SK-N-DZ (cell line): ENCODE results near the gene TEX22.

Source experiments
- DNase-seq: peaks from one replicate; pipeline ENCODE4 v3.0.0-alpha.2; 2015; ENCODE audit warnings: low spot score

Gene TEX22

GRCh38 chr14:105398726-105399465 lies 558 bp downstream of the TEX22 start:
- DNase-seq, result peak; percentile 62

- DNase-seq, result no peak
Measured at GRCh38 chr14:105399466-105399775, 1.1 kb downstream of the TEX22 start.

DNA sequence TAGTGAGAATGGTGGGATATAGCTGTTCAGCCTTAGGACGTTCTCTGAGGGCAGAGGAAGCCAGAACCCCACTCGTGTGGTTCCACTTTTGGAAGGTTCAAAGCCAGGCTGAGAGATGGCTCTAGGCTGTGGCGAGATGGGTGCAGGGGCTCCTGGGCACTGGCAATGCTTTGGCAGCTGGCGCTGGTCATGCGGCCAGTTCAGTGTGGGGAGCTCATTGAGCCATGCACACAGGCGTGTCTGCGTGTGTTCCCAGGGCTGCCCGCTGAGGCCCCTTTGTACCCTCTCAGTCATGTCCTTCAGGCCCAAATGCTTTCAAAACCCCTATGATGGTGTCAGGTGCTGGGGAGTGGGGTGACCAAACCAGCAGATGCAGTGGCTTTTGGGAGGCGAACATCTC lies 1.7 kb downstream of the TEX22 start:
- DNase-seq, result no peak

DNA sequence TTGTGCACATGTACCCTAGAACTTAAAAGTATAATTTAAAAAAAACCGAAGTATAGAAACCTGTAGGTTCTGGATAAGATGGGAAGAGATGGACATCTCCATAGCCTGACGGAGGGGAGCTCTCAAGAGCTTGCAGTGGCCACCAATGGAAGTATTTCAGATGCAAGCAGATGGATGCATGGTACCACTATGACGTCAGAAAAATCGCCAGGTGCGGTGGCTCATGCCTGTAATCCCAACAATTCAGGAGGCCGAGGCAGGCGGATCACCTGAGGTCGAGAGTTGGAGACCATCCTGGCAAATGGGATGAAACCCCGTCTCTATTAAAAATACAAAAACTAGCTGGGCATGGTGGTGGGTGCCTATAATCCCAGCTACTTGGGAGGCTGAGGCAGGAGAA lies 3.4 kb downstream of the TEX22 start:
- no peak for DNase-seq

GRCh38 chr14:105408592-105408991 lies 10.3 kb downstream of the TEX22 start:
- DNase-seq, result no peak

DNA sequence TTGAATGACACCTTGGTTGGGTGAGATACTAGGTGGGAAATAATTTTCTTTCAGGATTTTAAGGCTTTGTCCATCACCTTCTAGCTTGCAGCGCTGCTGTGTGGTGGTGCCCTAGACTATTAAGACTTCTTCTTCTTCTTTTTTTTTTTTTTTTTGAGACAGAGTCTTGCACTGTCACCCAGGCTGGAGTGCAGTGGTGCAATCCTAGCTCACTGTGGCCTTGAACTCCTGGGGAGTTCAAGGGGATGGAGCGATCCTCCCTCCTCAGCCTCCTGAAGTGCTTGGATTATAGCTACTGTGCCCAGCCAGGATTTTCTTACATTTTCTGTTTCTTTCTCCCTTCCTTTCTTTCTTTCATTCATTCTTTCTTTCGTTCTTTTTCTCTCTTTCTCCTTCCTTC lies 11.0 kb downstream of the TEX22 start:
- no peak for DNase-seq

DNA sequence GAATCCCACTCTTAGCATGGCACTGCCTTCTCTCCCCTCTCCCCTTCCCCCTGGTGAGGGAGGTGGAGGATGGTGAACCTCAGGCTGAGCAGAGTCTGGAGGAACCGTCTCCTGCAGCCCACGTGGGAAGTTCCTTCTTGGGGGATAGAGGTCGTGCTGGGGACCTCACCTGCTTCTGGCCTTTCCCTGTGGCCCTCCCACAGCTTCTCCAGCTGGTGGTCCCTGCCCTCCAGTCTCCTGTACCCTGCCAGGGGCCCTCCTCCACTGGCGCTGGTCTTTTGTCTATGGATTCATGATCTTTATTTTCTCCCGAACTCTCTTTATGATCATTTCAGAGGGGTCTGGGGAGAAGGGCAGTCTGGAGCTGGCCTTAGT lies 12.3 kb downstream of the TEX22 start:
- no peak for DNase-seq

- no peak for DNase-seq
Measured at GRCh38 chr14:105411017-105411941, 12.9 kb downstream of the TEX22 start.

- no peak for DNase-seq
Measured at GRCh38 chr14:105411985-105412770, 13.8 kb downstream of the TEX22 start.

DNA sequence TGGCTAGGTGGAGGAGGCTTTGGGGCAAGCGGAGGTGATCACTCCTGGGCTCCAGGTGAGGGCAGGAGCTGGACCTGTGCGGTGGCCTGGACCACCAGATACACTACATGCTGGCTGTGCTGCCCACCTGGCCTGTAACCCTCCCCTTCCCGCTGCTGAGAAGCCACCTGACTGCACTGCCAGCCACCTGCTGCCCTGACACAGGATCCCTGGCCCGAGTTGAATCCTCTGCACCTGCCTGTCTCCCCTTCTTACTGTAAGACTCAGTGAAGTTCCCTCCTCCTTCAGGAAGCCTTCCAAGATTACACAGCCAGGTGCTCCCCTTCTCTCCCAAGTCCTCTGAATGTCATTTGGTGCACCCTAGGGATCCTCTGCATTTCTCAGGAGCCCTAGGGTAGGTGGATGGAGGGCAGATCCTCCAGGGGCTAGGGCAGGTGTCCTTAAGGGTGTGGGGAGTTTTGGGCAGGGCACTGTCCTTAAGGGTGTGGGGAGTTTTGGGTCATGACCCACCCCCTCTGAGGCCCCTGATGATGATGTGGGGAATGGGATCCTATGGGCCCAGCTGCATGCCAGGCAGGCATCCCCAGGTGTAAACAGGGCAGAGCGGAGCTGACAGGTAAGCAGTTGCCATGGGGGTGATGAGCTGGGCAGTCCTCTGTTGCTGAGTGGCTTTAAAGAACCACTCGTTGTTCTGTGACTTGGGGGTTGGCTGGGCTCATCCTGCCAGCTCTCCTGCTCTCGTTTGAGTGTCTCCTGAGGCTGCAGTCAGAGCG lies 14.6 kb downstream of the TEX22 start:
- no peak for DNase-seq

DNA sequence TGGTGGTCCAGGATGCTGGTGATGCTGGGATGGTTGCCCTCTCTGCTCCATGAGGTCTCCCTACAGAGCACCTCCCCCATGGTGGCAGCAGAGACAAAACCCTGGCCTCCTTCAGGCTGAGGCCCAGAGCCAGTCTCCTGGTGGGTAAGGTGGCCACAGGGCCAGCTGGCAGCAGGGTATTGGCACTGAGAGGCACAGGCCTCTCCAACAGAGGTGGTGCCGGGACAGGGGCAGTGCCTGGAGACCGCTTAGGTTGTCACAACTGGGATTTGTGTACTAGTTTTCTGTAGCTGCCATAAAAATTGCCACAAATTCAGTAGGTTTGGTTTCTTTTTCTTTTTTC lies 15.2 kb downstream of the TEX22 start:
- DNase-seq, result no peak

GRCh38 chr14:105414456-105415371 lies 16.4 kb downstream of the TEX22 start:
- DNase-seq, result peak; percentile 37

DNA sequence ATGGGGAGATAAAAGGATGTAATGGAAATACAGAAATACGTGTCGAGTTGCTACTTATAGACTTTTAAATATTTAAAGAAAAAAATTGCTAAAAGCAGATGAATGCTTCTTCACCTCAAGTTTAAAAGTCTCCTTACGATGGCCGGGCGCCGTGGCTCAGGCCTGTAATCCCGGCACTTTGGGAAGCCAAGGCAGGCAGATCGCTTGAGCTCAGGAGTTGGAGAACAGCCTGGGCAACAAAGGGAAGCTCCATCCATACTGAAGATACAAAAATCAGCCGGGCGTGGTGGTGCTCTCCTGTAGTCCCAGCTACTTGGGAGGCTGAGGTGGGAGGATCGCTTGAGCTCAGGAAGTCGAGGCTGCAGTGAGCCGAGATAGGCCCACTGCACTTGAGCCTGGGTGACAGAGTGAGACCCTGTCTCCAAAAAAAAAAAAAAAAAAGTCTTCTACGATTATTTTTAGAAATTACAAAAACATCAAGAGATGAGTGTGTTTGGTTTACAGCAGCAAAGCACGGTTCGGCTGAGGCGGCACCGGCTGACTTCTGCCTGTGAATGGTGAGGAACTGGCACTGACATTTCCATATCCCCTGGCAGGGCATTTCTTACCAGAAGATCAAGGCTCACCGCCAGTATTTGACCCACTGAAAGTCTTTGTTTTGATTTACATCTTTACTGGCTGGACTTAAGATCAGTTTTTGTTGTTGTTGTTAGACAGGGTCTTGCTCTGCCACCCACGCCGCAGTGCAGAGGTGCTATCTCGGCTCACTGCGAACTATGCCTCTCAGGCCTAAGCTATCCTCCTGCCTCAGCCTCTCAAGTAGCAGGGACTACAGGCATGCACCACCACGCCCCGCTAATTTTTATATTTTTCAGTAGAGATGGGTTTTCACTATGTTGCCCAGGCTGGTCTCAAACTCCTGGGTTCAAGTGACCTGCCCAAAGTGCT lies 17.4 kb downstream of the TEX22 start:
- DNase-seq, result no peak

GRCh38 chr14:105416671-105417070 lies 18.3 kb downstream of the TEX22 start:
- DNase-seq, result no peak

DNA sequence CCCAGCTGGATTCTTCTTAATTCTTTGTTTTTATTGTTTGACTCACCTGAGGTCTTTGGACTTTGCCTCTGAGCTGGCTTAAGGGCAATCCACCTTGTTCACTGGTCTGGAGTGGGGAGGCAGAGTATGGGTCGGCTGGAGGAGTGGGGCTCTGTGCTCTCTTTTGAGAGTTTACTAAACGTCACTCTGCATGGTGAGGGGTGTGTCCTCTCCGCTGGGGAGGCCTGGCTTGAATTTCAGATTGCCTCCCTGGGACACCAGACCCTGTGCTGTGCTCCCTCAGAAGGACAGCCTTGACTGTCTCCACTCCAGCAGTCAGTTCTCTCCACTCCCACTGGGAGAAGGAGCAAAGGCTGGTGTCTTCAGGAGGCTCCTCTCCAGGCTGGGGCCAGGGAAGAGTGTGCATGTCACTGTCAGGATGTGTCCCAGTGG lies 19.4 kb downstream of the TEX22 start:
- no peak for DNase-seq

GRCh38 chr14:105418269-105419194 lies 20.2 kb downstream of the TEX22 start:
- no peak for DNase-seq

DNA sequence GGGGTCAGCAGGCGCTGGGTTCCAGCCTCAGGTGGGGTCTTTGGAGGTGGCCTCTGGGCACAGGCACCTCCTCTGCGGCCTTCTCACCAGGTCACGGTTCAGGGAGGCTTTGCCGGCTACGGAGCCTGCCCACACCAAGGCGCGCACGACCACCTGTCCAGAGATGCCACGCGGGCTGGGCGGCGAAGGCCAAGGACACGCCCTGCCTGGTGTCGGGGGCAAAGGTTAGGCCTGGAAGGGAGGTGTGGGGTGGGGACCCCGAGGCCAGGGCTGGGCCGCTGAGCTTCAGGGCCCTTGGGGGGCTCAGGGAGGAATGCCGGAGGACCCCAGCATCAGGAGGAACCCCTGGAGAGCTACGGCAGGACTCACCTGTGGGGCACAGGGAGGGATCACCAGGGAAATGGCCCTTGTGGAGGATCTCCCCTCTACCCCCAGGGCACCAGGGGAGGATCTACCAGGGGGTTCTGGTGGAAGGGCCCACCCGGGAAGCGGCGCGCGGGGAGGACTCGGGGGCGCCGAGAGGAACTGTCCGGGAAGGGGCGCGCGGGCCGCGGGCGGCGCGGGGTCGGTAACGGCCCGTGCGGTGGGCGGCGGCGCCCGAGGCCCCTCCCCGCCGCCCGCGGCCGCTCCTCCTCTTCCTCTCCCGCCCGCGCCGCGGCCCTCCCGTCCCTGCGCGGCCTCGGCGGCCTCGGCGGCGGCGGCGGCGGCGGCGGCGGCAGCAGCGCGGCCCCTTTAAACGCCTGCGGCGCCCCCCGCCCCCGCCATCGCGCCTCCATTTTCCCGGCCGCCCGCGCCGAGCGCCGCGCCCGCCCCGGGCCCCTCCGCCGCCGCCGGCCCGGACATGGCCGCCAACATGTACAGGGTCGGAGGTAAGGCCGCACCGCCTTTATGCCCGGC lies 21.1 kb downstream of the TEX22 start, which contains the start of gene MTA1:
TSS of gene MTA1 (plus strand) at position 633 of the 897 bp plus-strand sequence. CDS start at position 842, 209 bp downstream.
- no peak for DNase-seq
